GM08714 (cell line): Measurements from ENCODE around the gene PACRG.

Experiments
- H3K4me3 ChIP-seq: fragments of 200-500 bp; sonication (Bioruptor generic); 2 replicates; pipeline ENCODE4 v1.5.1; 2014; ENCODE audit warnings: mild to moderate bottlenecking, low read length, inconsistent platforms
- ZNF274 ChIP-seq: IDR thresholded peaks from 2 replicates; pipeline ENCODE4 v1.6.1; 2012; ENCODE audit warnings: mild to moderate bottlenecking, low read depth, low read length

The PACRG gene

GRCh38 chr6:162700966-162701365 is 26.8 kb upstream of the PACRG start:
- no peak overlapping the region for H3K4me3 ChIP-seq
- TF ChIP-seq ZNF274 = no peak

- no peak overlapping the region for H3K4me3 ChIP-seq
- no peak for TF ChIP-seq ZNF274
Measured at GRCh38 chr6:162701551-162701950, 26.2 kb upstream of the PACRG start.

GRCh38 chr6:162702446-162702845 is 25.3 kb upstream of the PACRG start:
- no peak overlapping the region for H3K4me3 ChIP-seq
- no peak for TF ChIP-seq ZNF274

- no peak for TF ChIP-seq ZNF274
- no peak overlapping the region for H3K4me3 ChIP-seq
Measured at GRCh38 chr6:162704001-162704400, 23.8 kb upstream of the PACRG start.

GRCh38 chr6:162705736-162706135 is 22.0 kb upstream of the PACRG start:
- TF ChIP-seq ZNF274 = no peak
- H3K4me3 ChIP-seq = no peak overlapping the region

GRCh38 chr6:162706232-162706631 is 21.5 kb upstream of the PACRG start:
- H3K4me3 ChIP-seq = no peak overlapping the region
- no peak for TF ChIP-seq ZNF274

GRCh38 chr6:162708971-162709370 is 18.8 kb upstream of the PACRG start:
- H3K4me3 ChIP-seq = no peak overlapping the region

GRCh38 chr6:162709431-162709830 is 18.3 kb upstream of the PACRG start:
- no peak for TF ChIP-seq ZNF274

More at GRCh38 chr6:162708971-162709370, 18.8 kb upstream of the PACRG start:
- TF ChIP-seq ZNF274 = no peak

GRCh38 chr6:162710419-162710818 is 17.4 kb upstream of the PACRG start:
- no peak for TF ChIP-seq ZNF274
- H3K4me3 ChIP-seq = no peak overlapping the region

More at GRCh38 chr6:162709431-162709830, 18.3 kb upstream of the PACRG start:
- H3K4me3 ChIP-seq = no peak overlapping the region

- H3K4me3 ChIP-seq = no peak overlapping the region
- TF ChIP-seq ZNF274 = no peak
Measured at GRCh38 chr6:162710936-162711335, 16.8 kb upstream of the PACRG start.

GRCh38 chr6:162711376-162711775 is 16.4 kb upstream of the PACRG start:
- no peak overlapping the region for H3K4me3 ChIP-seq
- no peak for TF ChIP-seq ZNF274

GRCh38 chr6:162712694-162713093 is 15.1 kb upstream of the PACRG start:
- no peak overlapping the region for H3K4me3 ChIP-seq
- TF ChIP-seq ZNF274 = no peak

- H3K4me3 ChIP-seq = no peak overlapping the region
- TF ChIP-seq ZNF274 = no peak
Measured at GRCh38 chr6:162713974-162714780, 13.6 kb upstream of the PACRG start.

GRCh38 chr6:162715601-162716000 is 12.2 kb upstream of the PACRG start:
- TF ChIP-seq ZNF274 = no peak
- H3K4me3 ChIP-seq = no peak overlapping the region

GRCh38 chr6:162719528-162719927 is 8.2 kb upstream of the PACRG start:
- TF ChIP-seq ZNF274 = no peak

GRCh38 chr6:162721404-162721687 is 6.4 kb upstream of the PACRG start:
- no peak for TF ChIP-seq ZNF274
- no peak overlapping the region for H3K4me3 ChIP-seq

More at GRCh38 chr6:162719528-162719927, 8.2 kb upstream of the PACRG start:
- no peak overlapping the region for H3K4me3 ChIP-seq
